ENCODE data around the gene MRGPRG.

The MRGPRG gene

DNA sequence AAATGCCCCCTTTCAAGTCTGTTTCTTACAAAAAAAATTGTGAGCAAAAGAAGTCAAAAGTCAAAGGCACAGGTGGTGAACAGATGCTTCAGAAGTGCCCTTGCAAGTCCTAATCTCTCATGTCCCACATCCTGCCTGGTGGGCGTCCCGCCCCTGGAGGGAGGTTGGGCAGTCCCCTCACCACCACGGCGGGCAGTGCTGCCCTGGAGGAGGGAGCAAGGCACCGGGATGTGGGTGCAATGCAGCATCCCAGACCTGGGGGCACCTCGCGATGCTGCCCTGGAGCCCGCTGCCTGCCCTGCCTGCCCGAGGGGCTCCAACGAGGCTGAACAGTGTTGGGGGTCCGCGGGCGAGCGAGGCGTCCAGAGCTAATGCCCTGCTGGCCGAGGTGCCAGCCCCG, 15.9 kb downstream of the MRGPRG start:
- H4K20me1 ChIP-seq (ENCODE audit: control insufficient read depth, insufficient read depth, low read depth, low read length) = no peaks in the 10 kb centered on the region
- no peak overlapping the region for H3K4me3 ChIP-seq (ENCODE audit: low read length)
- H3K4me1 ChIP-seq (ENCODE audit: control insufficient read depth, low read length) = no peaks in the 10 kb centered on the region
- H3K27ac ChIP-seq (ENCODE audit: low read depth, low read length) = no peak overlapping the region
- H3K9me2 ChIP-seq (replicated peaks; ENCODE audit: control insufficient read depth, low read length) = no peaks in the 10 kb centered on the region
- no peaks in the 10 kb centered on the region for H3K36me3 ChIP-seq (ENCODE audit: control insufficient read depth, low read length)
- no peaks in the 10 kb centered on the region for H3K9me3 ChIP-seq (ENCODE audit: control insufficient read depth, insufficient read depth, low read length)
- H3K79me2 ChIP-seq (ENCODE audit: control insufficient read depth, low read length) = no peaks in the 10 kb centered on the region
- TF ChIP-seq EZH2phosphoT487 (IDR thresholded peaks at IDR 0.05; ENCODE audit: borderline replicate concordance, low read length) = no peak
- TF ChIP-seq, protein P1, sequence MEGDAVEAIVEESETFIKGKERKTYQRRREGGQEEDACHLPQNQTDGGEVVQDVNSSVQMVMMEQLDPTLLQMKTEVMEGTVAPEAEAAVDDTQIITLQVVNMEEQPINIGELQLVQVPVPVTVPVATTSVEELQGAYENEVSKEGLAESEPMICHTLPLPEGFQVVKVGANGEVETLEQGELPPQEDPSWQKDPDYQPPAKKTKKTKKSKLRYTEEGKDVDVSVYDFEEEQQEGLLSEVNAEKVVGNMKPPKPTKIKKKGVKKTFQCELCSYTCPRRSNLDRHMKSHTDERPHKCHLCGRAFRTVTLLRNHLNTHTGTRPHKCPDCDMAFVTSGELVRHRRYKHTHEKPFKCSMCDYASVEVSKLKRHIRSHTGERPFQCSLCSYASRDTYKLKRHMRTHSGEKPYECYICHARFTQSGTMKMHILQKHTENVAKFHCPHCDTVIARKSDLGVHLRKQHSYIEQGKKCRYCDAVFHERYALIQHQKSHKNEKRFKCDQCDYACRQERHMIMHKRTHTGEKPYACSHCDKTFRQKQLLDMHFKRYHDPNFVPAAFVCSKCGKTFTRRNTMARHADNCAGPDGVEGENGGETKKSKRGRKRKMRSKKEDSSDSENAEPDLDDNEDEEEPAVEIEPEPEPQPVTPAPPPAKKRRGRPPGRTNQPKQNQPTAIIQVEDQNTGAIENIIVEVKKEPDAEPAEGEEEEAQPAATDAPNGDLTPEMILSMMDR (IDR thresholded peaks at IDR 0.05; ENCODE audit: low read depth, low read length, poor library complexity, severe bottlenecking) = no peak
- no peaks in the 10 kb centered on the region for H3K27me3 ChIP-seq (ENCODE audit: control insufficient read depth, low read length)
- H3F3A ChIP-seq (ENCODE audit: control insufficient read depth, insufficient read depth) = no peaks in the 10 kb centered on the region
- no peak overlapping the region for H3K4me2 ChIP-seq (ENCODE audit: low read length)

DNA sequence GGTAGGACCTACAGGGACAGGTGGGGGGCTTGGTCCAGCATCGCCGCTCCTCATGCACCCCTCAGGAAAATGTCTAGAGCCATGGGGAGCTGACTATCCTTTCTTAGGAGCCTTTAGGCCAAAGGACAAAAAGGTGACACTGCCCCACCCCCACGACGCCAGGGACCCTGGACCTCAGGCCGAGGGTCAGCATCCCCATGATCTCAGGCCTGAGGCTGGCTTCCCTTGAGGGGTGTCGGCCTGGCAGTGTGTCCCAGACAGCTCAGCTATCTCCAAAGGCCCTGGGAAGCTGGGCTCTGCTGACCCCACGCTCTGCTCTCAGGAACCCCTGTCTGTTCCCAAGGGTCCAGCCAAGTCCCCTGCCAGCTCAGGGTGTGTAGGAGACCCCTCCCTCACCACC, 16.3 kb downstream of the MRGPRG start:
- no peaks in the 10 kb centered on the region for H3K9me3 ChIP-seq (ENCODE audit: control insufficient read depth, insufficient read depth, low read length)
- no peaks in the 10 kb centered on the region for H4K20me1 ChIP-seq (ENCODE audit: control insufficient read depth, insufficient read depth, low read depth, low read length)
- no peaks in the 10 kb centered on the region for H3K4me1 ChIP-seq (ENCODE audit: control insufficient read depth, low read length)
- no peak overlapping the region for H3K27ac ChIP-seq (ENCODE audit: low read depth, low read length)
- no peak overlapping the region for H3K4me3 ChIP-seq (ENCODE audit: low read length)
- TF ChIP-seq EZH2phosphoT487 (IDR thresholded peaks at IDR 0.05; ENCODE audit: borderline replicate concordance, low read length) = no peak
- TF ChIP-seq, protein P1 (IDR thresholded peaks at IDR 0.05; ENCODE audit: low read depth, low read length, poor library complexity, severe bottlenecking) = no peak
- no peak overlapping the region for H3K4me2 ChIP-seq (ENCODE audit: low read length)
- H3K79me2 ChIP-seq (ENCODE audit: control insufficient read depth, low read length) = no peaks in the 10 kb centered on the region
- no peaks in the 10 kb centered on the region for H3F3A ChIP-seq (ENCODE audit: control insufficient read depth, insufficient read depth)
- no peaks in the 10 kb centered on the region for H3K27me3 ChIP-seq (ENCODE audit: control insufficient read depth, low read length)
- H3K36me3 ChIP-seq (ENCODE audit: control insufficient read depth, low read length) = no peaks in the 10 kb centered on the region
- H3K9me2 ChIP-seq (replicated peaks; ENCODE audit: control insufficient read depth, low read length) = no peaks in the 10 kb centered on the region

DNA sequence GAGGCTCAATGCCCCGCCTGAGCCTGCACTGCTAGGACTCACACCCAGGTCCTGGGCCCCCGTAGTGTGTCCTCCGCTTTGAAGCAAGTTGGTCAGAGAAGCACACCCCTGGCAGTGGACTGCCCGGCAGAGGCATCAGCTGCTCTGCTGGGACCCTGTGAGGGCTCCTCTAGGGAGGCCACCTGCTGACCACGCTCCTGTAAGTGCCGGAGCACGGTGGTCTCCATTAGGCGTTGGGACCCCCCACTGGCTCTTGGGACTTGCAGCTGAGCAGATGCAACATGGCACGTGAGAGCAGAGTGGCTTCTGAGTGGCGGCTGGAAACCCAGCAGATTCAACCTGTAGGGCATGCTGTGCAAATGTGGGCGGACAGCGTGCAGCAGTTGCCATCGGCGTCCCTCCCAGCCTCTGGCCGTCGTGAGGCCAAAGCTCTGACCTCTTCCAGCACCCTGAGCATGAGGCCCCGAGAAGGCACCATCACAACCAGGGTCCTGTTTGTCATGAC, 16.9 kb downstream of the MRGPRG start:
- TF ChIP-seq, protein P1 (IDR thresholded peaks at IDR 0.05; ENCODE audit: low read depth, low read length, poor library complexity, severe bottlenecking) = no peak
- TF ChIP-seq EZH2phosphoT487 (IDR thresholded peaks at IDR 0.05; ENCODE audit: borderline replicate concordance, low read length) = no peak
- H3K4me1 ChIP-seq (ENCODE audit: control insufficient read depth, low read length) = no peaks in the 10 kb centered on the region
- H3K27me3 ChIP-seq (ENCODE audit: control insufficient read depth, low read length) = no peaks in the 10 kb centered on the region

More for the DNA sequence above, 16.9 kb downstream of the MRGPRG start:
- Histone ChIP-seq H3K36me3 (ENCODE audit: control insufficient read depth, low read length) (no peaks in the 10 kb centered on the region), H3K4me2 (ENCODE audit: low read length) (no peak overlapping the region), H3F3A (ENCODE audit: control insufficient read depth, insufficient read depth) (no peaks in the 10 kb centered on the region), H4K20me1 (ENCODE audit: control insufficient read depth, insufficient read depth, low read depth, low read length) (no peaks in the 10 kb centered on the region), H3K27ac (ENCODE audit: low read depth, low read length) (no peak overlapping the region), H3K9me2 (replicated peaks; ENCODE audit: control insufficient read depth, low read length) (no peaks in the 10 kb centered on the region), H3K9me3 (ENCODE audit: control insufficient read depth, insufficient read depth, low read length) (no peaks in the 10 kb centered on the region), H3K4me3 (ENCODE audit: low read length) (no peak overlapping the region), H3K79me2 (ENCODE audit: control insufficient read depth, low read length) (no peaks in the 10 kb centered on the region)
